Measurements from ENCODE around the gene SYCN.

DNA sequence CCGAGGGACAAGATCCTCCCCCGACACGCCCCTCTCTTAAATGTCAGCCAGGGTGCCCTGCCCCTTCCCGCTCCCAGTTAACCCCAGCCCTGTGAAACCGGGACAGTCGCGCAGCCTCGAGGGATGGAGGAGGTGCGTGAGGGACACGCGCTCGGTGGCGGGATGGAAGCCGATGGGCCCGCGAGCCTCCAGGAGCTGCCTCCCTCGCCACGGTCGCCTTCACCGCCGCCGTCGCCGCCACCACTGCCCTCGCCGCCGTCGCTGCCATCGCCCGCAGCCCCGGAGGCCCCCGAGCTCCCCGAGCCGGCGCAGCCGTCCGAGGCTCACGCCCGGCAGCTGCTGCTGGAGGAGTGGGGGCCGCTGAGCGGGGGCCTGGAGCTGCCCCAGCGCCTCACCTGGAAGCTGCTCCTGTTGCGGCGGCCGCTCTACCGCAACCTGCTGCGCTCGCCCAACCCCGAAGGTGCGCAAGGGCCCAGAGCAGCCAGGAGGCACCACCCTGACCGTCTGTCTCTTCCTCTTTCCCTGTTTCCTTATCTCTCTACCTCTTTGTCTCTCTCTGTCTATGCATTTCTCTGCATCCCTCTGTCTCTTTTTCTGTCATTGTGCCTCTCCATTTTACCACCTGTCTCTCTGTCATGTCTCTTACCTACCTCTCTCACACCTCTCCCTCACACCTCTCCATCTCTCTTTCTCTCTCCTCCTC, 7.1 kb downstream of the SYCN start, which contains the start of gene NCCRP1:
- no peak for TF ChIP-seq TAF1 (IDR thresholded peaks at IDR 0.05; ENCODE audit: low read depth, low read length)
- no peak for TF ChIP-seq POLR2A (IDR thresholded peaks at IDR 0.05; ENCODE audit: low read depth, low read length)
- TF ChIP-seq POU2F2 (IDR thresholded peaks at IDR 0.05; ENCODE audit: low read depth, low read length) = no peak
- TF ChIP-seq POLR2AphosphoS5 (IDR thresholded peaks at IDR 0.05; ENCODE audit: low read depth, low read length) = no peak
- TF ChIP-seq PAX5 (IDR thresholded peaks at IDR 0.05; ENCODE audit: insufficient read depth, low read length, severe bottlenecking) = no peak

All from GM12891 (cell line).